Ishikawa (cell line): ENCODE measurements around the gene STIM1.

ENCODE experiments used
- CEBPB ChIP-seq: IDR thresholded peaks from 2 replicates; pipeline ENCODE4 v1.6.1; 2012
- CREB1 ChIP-seq: IDR thresholded peaks from 2 replicates; pipeline ENCODE4 v1.6.1; 2012; ENCODE audit warnings: low read depth
- EGR1 ChIP-seq: IDR thresholded peaks from 2 replicates; pipeline ENCODE4 v1.6.1; 2012
- EP300 ChIP-seq: IDR thresholded peaks from 2 replicates; pipeline ENCODE4 v1.6.1; 2012; ENCODE audit warnings: borderline replicate concordance
- FOXM1 ChIP-seq: IDR thresholded peaks from 2 replicates; pipeline ENCODE4 v1.6.1; 2012; ENCODE audit warnings: low read depth, borderline replicate concordance
- NFIC ChIP-seq: IDR thresholded peaks from 2 replicates; pipeline ENCODE4 v1.6.1; 2012
- RAD21 ChIP-seq: IDR thresholded peaks from 2 replicates; pipeline ENCODE4 v1.6.1; 2012; ENCODE audit warnings: low read depth
- REST ChIP-seq: IDR thresholded peaks from 2 replicates; pipeline ENCODE4 v1.6.1; 2012; ENCODE audit warnings: low read depth, mild to moderate bottlenecking
- TAF1 ChIP-seq: IDR thresholded peaks from 2 replicates; pipeline ENCODE4 v1.6.1; 2012; ENCODE audit warnings: low read depth, mild to moderate bottlenecking
- TCF12 ChIP-seq: IDR thresholded peaks from 2 replicates; pipeline ENCODE4 v1.6.1; 2012; ENCODE audit warnings: low read depth
- TEAD4 ChIP-seq: IDR thresholded peaks from 2 replicates; pipeline ENCODE4 v1.6.1; 2012
- USF1 ChIP-seq: IDR thresholded peaks from 2 replicates; pipeline ENCODE4 v1.6.1; 2012
- YY1 ChIP-seq: IDR thresholded peaks from 2 replicates; pipeline ENCODE4 v1.6.1; 2012; ENCODE audit warnings: low read depth
- ZBTB7A ChIP-seq: IDR thresholded peaks from 2 replicates; pipeline ENCODE4 v1.6.1; 2012; ENCODE audit warnings: low read depth

The STIM1 gene

GRCh38 chr11:3902441-3902840, 47.0 kb downstream of the STIM1 start:
- TF ChIP-seq REST (no peak), TCF12 (0 out of 2 replicates have a peak, but pooled peaks have one; percentile 16)

- TF ChIP-seq EGR1 (no peak), EP300 (no peak), CREB1 (no peak), FOXM1 (no peak), REST (no peak), RAD21 (no peak), YY1 (no peak), USF1 (no peak), TCF12 (no peak), TAF1 (no peak), CEBPB (no peak), NFIC (no peak)
These were observed 47.9 kb downstream of the STIM1 start for GRCh38 chr11:3903207-3903896.

GRCh38 chr11:3904228-3904627, 48.8 kb downstream of the STIM1 start:
- TF ChIP-seq YY1, result no peak
- no peak for TF ChIP-seq FOXM1
- no peak for TF ChIP-seq USF1
- TF ChIP-seq CREB1, result no peak
- TF ChIP-seq TCF12, result no peak
- no peak for TF ChIP-seq ZBTB7A
- TF ChIP-seq TAF1, result no peak
- no peak for TF ChIP-seq NFIC

- TF ChIP-seq NFIC, result no peak
- peak; percentile 70 for TF ChIP-seq CEBPB
- peak; percentile 70 for TF ChIP-seq TEAD4
These were observed 49.9 kb downstream of the STIM1 start for GRCh38 chr11:3905080-3905953.

GRCh38 chr11:3906166-3906565, 50.7 kb downstream of the STIM1 start:
- TF ChIP-seq TAF1 (no peak), CREB1 (no peak), REST (no peak), FOXM1 (no peak)
